IMR-90 (cell line): Measurements from ENCODE around the gene TRAF6. TPM values are rescaled to one million over a fixed set of nuclear protein-coding genes. Genes with fewer than 3 reads are reported as not detected.

ENCODE experiments used
- ATAC-seq: fragments of 200-7000 bp; cut with Tn5 transposase; 2 replicates; pipeline ENCODE4 v1.9.1; 2020; ENCODE audit warnings: low read depth, mild to moderate bottlenecking, moderate library complexity
- BruUV-seq: library from RNA; stranded (reverse); fragments of 400-500 nt; replicated peaks from 2 replicates; lab custom pipeline; 2021; lab: Mats Ljungman, UMichigan
- CTCF ChIA-PET: fragments of 300-600 bp; formaldehyde crosslinking; extraction: SDS; loops from one replicate; lab custom pipeline; 2021; ENCODE audit warnings: antibody characterized with exemption; lab: Yijun Ruan, JAX
- POLR2A ChIA-PET: fragments of 300-600 bp; sonication (Branson Sonifier 250); formaldehyde crosslinking; loops from one replicate; lab custom pipeline; 2022; ENCODE audit warnings: antibody characterized with exemption; ENCODE audit not compliant: unreplicated experiment; lab: Charles Lee
- DNase-seq: peaks from one replicate; pipeline ENCODE4 v3.0.0; 2013
- H2AFZ ChIP-seq: replicated peaks from 2 replicates; pipeline ENCODE3; 2013; ENCODE audit warnings: low read length, mild to moderate bottlenecking; ENCODE audit not compliant: poor library complexity
- H2AK5ac ChIP-seq: 2 replicates; pipeline ENCODE4 v1.6.1; 2013; ENCODE audit warnings: low read depth, low read length, inconsistent platforms
- H2AK9ac ChIP-seq: replicated peaks from 2 replicates; pipeline ENCODE3; 2013; ENCODE audit warnings: mild to moderate bottlenecking, low read depth, low read length, moderate library complexity; ENCODE audit not compliant: poor library complexity
- H2BK120ac ChIP-seq: 2 replicates; pipeline ENCODE4 v1.6.1; 2013; ENCODE audit warnings: low read depth, low read length, inconsistent platforms
- H2BK15ac ChIP-seq: 3 replicates; pipeline ENCODE4 v1.6.1; 2013; ENCODE audit warnings: low read depth, low read length, inconsistent platforms
- H2BK20ac ChIP-seq: 2 replicates; pipeline ENCODE4 v1.6.1; 2013; ENCODE audit warnings: low read depth, mild to moderate bottlenecking, inconsistent platforms, low read length, moderate library complexity
- H2BK5ac ChIP-seq: 2 replicates; pipeline ENCODE4 v1.6.1; 2013; ENCODE audit warnings: mild to moderate bottlenecking, low read depth, low read length, inconsistent platforms; ENCODE audit not compliant: poor library complexity, severe bottlenecking
- H3K14ac ChIP-seq: replicated peaks from 2 replicates; pipeline ENCODE4 v1.6.1; 2013; ENCODE audit warnings: low read depth, low read length, inconsistent platforms
- H3K18ac ChIP-seq: 2 replicates; pipeline ENCODE4 v1.6.1; 2013; ENCODE audit warnings: low read depth, low read length, control low read depth
- H3K23ac ChIP-seq: 2 replicates; pipeline ENCODE4 v1.6.1; 2013; ENCODE audit warnings: low read depth, low read length, inconsistent platforms
- H3K27ac ChIP-seq: 2 replicates; pipeline ENCODE4 v1.5.1; 2013; ENCODE audit warnings: mild to moderate bottlenecking, control low read depth, low read length; ENCODE audit not compliant: insufficient read depth
- H3K27me3 ChIP-seq: 2 replicates; pipeline ENCODE4 v1.6.1; 2013; ENCODE audit warnings: low read length; ENCODE audit not compliant: control insufficient read depth, insufficient read depth
- H3K36me3 ChIP-seq: 2 replicates; pipeline ENCODE4 v1.6.1; 2013; ENCODE audit warnings: low read length, mixed read lengths; ENCODE audit not compliant: control insufficient read depth, insufficient read depth
- H3K4ac ChIP-seq: 2 replicates; pipeline ENCODE4 v1.6.1; 2013; ENCODE audit warnings: low read depth, low read length, inconsistent platforms
- H3K4me1 ChIP-seq: 2 replicates; pipeline ENCODE4 v1.6.1; 2013; ENCODE audit warnings: low read length, mixed read lengths; ENCODE audit not compliant: control insufficient read depth, insufficient read depth
- H3K4me2 ChIP-seq: 2 replicates; pipeline ENCODE4 v1.6.1; 2013; ENCODE audit warnings: low read depth, mild to moderate bottlenecking, control low read depth, low read length, moderate library complexity
- H3K4me3 ChIP-seq: 2 replicates; pipeline ENCODE4 v1.5.1; 2013; ENCODE audit warnings: low read depth, mild to moderate bottlenecking, control low read depth, low read length, moderate library complexity; ENCODE audit not compliant: insufficient read depth
- H3K56ac ChIP-seq: 2 replicates; pipeline ENCODE4 v1.6.1; 2013; ENCODE audit warnings: low read length, inconsistent platforms; ENCODE audit not compliant: insufficient read depth; ENCODE audit errors: extremely low read depth
- H3K79me1 ChIP-seq, 2 experiments: 2 replicates each; pipeline ENCODE4 v1.6.1; 2013; ENCODE audit warnings: low read length in 2 of 2, inconsistent platforms in 1 of 2, low read depth in 1 of 2
- H3K9ac ChIP-seq: 2 replicates; pipeline ENCODE4 v1.6.1; 2013; ENCODE audit warnings: low read depth, low read length, control low read depth
- H3K9me1 ChIP-seq: 2 replicates; pipeline ENCODE4 v1.6.1; 2013; ENCODE audit warnings: low read length, inconsistent platforms; ENCODE audit not compliant: insufficient read depth
- H3K9me3 ChIP-seq: 2 replicates; pipeline ENCODE4 v1.6.1; 2013; ENCODE audit warnings: low read length; ENCODE audit not compliant: control insufficient read depth, insufficient read depth
- H4K20me1 ChIP-seq: 2 replicates; pipeline ENCODE4 v1.6.1; 2013; ENCODE audit warnings: low read length, inconsistent platforms; ENCODE audit not compliant: insufficient read depth
- H4K5ac ChIP-seq: 2 replicates; pipeline ENCODE4 v1.6.1; 2013; ENCODE audit warnings: mild to moderate bottlenecking, low read depth, low read length, control low read depth
- H4K8ac ChIP-seq, 2 experiments: 2 replicates each; pipeline ENCODE4 v1.6.1; 2013; ENCODE audit warnings: low read depth in 2 of 2, low read length in 2 of 2, control low read depth in 1 of 2, inconsistent platforms in 1 of 2
- H4K91ac ChIP-seq: 2 replicates; pipeline ENCODE4 v1.6.1; 2013; ENCODE audit warnings: low read depth, low read length, inconsistent platforms; ENCODE audit not compliant: insufficient read depth
- BHLHE40 ChIP-seq: fragments of 150-350 bp; IDR thresholded peaks from 2 replicates; pipeline ENCODE4 v1.6.1; 2016; ENCODE audit warnings: mild to moderate bottlenecking, low read depth, low read length
- CEBPB ChIP-seq: IDR thresholded peaks from 2 replicates; pipeline ENCODE4 v1.6.1; 2012; ENCODE audit warnings: low read depth, low read length, improper control_type of control experiment
- CHD1 ChIP-seq: IDR thresholded peaks from 2 replicates; pipeline ENCODE4 v1.6.1; 2012; ENCODE audit warnings: low read depth, low read length, improper control_type of control experiment
- FOS ChIP-seq: fragments of 150-350 bp; IDR thresholded peaks from 2 replicates; pipeline ENCODE4 v1.6.1; 2016; ENCODE audit warnings: low read depth, low read length
- MAFK ChIP-seq: IDR thresholded peaks from 2 replicates; pipeline ENCODE4 v1.6.1; 2012; ENCODE audit warnings: low read depth, low read length, improper control_type of control experiment
- MAZ ChIP-seq: IDR thresholded peaks from 2 replicates; pipeline ENCODE4 v1.6.1; 2012; ENCODE audit warnings: low read depth, mild to moderate bottlenecking, low read length, improper control_type of control experiment, moderate library complexity, borderline replicate concordance
- MXI1 ChIP-seq: IDR thresholded peaks from 2 replicates; pipeline ENCODE4 v1.6.1; 2012; ENCODE audit warnings: low read depth, mild to moderate bottlenecking, low read length, moderate library complexity, borderline replicate concordance
- NFE2L2 ChIP-seq: fragments of 150-350 bp; IDR thresholded peaks from 2 replicates; pipeline ENCODE4 v1.6.1; 2016; ENCODE audit warnings: low read depth, mild to moderate bottlenecking, low read length
- POLR2A ChIP-seq: IDR thresholded peaks from 2 replicates; pipeline ENCODE4 v1.6.1; 2012; ENCODE audit warnings: mild to moderate bottlenecking, low read depth, low read length
- RAD21 ChIP-seq: IDR thresholded peaks from 2 replicates; pipeline ENCODE4 v1.6.1; 2012; ENCODE audit warnings: low read length, improper control_type of control experiment
- RCOR1 ChIP-seq: IDR thresholded peaks from 2 replicates; pipeline ENCODE4 v1.6.1; 2012; ENCODE audit warnings: mild to moderate bottlenecking, low read length, improper control_type of control experiment; ENCODE audit not compliant: insufficient replicate concordance
- SMC3 ChIP-seq: fragments of 150-350 bp; IDR thresholded peaks from 2 replicates; pipeline ENCODE4 v1.6.1; 2016; ENCODE audit warnings: low read depth, mild to moderate bottlenecking, antibody characterized with exemption, low read length, moderate library complexity
- WGBS, 2 experiments: methylation state at CpG; one replicate each; pipeline versions ENCODE4 v1.1.5 to v1.1.7; 2013; ENCODE audit warnings: missing lambda C conversion rate in 2 of 2; ENCODE audit not compliant: insufficient read length in 1 of 2; ENCODE audit errors: extremely low coverage in 2 of 2; 5-methylcytosine and 5-hydroxymethylcytosine counted together
- dilution Hi-C: fragments of 300-500 bp; cut with HindIII; formaldehyde crosslinking; loops from one replicate; pipeline ENCODE4 v1.14.3; 2018; ENCODE audit warnings: low sequenced_read_pairs; ENCODE audit not compliant: unreplicated experiment
- in situ Hi-C: fragments of 300-500 bp; cut with MboI; formaldehyde crosslinking; loops from 3 replicates; pipeline ENCODE4 v1.14.3; 2019; ENCODE audit warnings: low sequenced_read_pairs, inconsistent platforms, mixed read lengths
- intact Hi-C: fragments of 100-400 bp; cut with micrococcal nuclease; formaldehyde crosslinking; loops from 2 replicates; pipeline ENCODE4 v1.10.0; 2022
- polyA plus RNA-seq, 3 experiments: library from polyadenylated mRNA; depleted of rRNA; stranded (reverse); fragments of >200 nt; gene quantifications; 2 replicates each; pipeline ENCODE4 v1.2.3, GENCODE V29; 2012; ENCODE audit warnings: low replicate concordance in 1 of 3
- total RNA-seq: library from RNA; depleted of rRNA; stranded (reverse); fragments of >200 nt; gene quantifications from 2 replicates; pipeline ENCODE4 v1.2.3, GENCODE V29; 2012
- TF ChIP-seq, protein P1 (sequence below): fragments of 150-350 bp; IDR thresholded peaks from 2 replicates; pipeline ENCODE4 v1.6.1; 2017; ENCODE audit warnings: mild to moderate bottlenecking, antibody characterized with exemption, low read length, low read depth
- TF ChIP-seq, protein P2 (sequence below): conservative IDR thresholded peaks from 2 replicates; pipeline ENCODE4 v1.5.1; 2012; ENCODE audit warnings: mild to moderate bottlenecking, low read depth, low read length, improper control_type of control experiment
- TF ChIP-seq, protein P3 (sequence below): fragments of 150-350 bp; IDR thresholded peaks from 2 replicates; pipeline ENCODE4 v1.6.1; 2016; ENCODE audit warnings: low read depth, mild to moderate bottlenecking, low read length, moderate library complexity, borderline replicate concordance

Gene TRAF6
- total and polyA plus RNA-seq, 2 of the 4 experiments (the other 2 are of a cell fraction): 6.0 to 17.6 TPM

DNA sequence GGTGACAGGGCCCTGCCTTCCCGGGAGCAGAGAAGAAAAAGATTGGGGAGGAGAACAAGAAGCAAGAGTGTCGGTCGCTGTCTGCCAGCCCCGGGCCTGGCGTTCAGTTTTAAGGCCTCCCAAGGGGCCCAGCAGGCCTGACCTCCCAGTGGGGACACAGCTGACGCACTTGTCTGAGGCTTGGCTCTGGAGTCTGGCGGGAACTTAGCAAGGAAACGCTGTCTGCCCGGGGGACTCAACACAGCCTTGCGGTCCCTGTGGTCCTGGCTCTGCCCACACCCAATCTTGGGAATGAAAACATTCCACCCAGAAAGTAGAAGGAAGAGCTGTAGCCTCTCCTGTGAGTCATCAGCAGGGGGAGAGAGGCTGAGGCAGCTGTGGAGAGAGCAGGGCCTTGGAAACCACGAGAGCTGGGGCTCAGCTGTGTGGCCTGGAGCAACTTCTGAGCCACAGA lies 54.4 kb downstream of the TRAF6 start:
- ChIA-PET POLR2A (interaction anchor here (0.6 to 0.7 kb wide), 3 partner anchors 34 to 50 kb away, joined by 3 to 10 read pairs (median 4); no protein-coding TSS in a partner anchor), CTCF (interaction anchor here (2.5 kb wide), 1 partner anchor 23 kb away, joined by 10 read pairs; no protein-coding TSS in a partner anchor)
- peak overlapping the region; percentile 92 for H2AK9ac ChIP-seq
- H3K18ac ChIP-seq: peak overlapping the region; percentile 89
- H3K79me1 ChIP-seq: peaks cover 0 to 9% of the 10 kb centered on the region in 2 experiments; a peak in 1 of 4 replicates
- H3K27ac ChIP-seq: peak overlapping the region; percentile 95
- peak overlapping the region; percentile 98 for H3K4ac ChIP-seq
- BruUV-seq: no TSS peak
- peaks cover 38% of the 10 kb centered on the region for H3K9me1 ChIP-seq
- H2BK15ac ChIP-seq: peak overlapping the region; percentile 98; the same call in 2 of the 3 replicates
- H3K4me1 ChIP-seq: peaks cover 34% of the 10 kb centered on the region
- H4K5ac ChIP-seq: peak overlapping the region; percentile 94
- peak overlapping the region; percentile 96 for H3K14ac ChIP-seq
- peak overlapping the region; percentile 96 for H2BK5ac ChIP-seq
- H4K8ac ChIP-seq: peak overlapping the region; percentile 92 to 96
- WGBS, 2 experiments: 6% methylated on average over 6 of the region's 11 CpGs; no CpG with 5 or more reads in 1 of the 2 experiments
- H3K4me3 ChIP-seq: no peak overlapping the region
- in situ Hi-C loops: loop anchor here (25.0 kb wide), 1 partner anchor 843 kb away; the partner anchor contains the start of gene FJX1
- ATAC-seq (peak; percentile 96), DNase-seq (peak; percentile 98)
- H3K56ac ChIP-seq: peak overlapping the region; percentile 97
- H3K9ac ChIP-seq: peak overlapping the region; percentile 65
- no peaks in the 10 kb centered on the region for H3K27me3 ChIP-seq
- H3K23ac ChIP-seq: peak overlapping the region; percentile 89
- H2BK120ac ChIP-seq: peak overlapping the region; percentile 97
- intact Hi-C loops: loop anchor here (5.0 kb wide), 1 partner anchor 78 kb away; no protein-coding TSS in a partner anchor
- H3K9me3 ChIP-seq: no peaks in the 10 kb centered on the region
- peak overlapping the region; percentile 1; the same call in 1 of the 2 replicates for H3K4me2 ChIP-seq
- H3K36me3 ChIP-seq: no peaks in the 10 kb centered on the region
- peak overlapping the region; percentile 95 for H2BK20ac ChIP-seq
- dilution Hi-C loops: no loop called here
- H2AFZ ChIP-seq: peak overlapping the region; percentile 95
- H2AK5ac ChIP-seq: peak overlapping the region; percentile 97
- no peaks in the 10 kb centered on the region for H4K20me1 ChIP-seq
- peak overlapping the region; percentile 99 for H4K91ac ChIP-seq
- TF ChIP-seq MAZ: peak; percentile 61; the same call in 1 of the 2 replicates
- TF ChIP-seq CHD1: no peak
- peak; percentile 38 for TF ChIP-seq RAD21
- no peak for TF ChIP-seq NFE2L2
- TF ChIP-seq CEBPB: 0 out of 2 replicates have a peak, but pooled peaks have one; percentile 11
- no peak for TF ChIP-seq RCOR1
- TF ChIP-seq FOS: peak; percentile 87
- TF ChIP-seq MAFK: no peak
- TF ChIP-seq POLR2A: peak; percentile 58
- TF ChIP-seq, protein P1, sequence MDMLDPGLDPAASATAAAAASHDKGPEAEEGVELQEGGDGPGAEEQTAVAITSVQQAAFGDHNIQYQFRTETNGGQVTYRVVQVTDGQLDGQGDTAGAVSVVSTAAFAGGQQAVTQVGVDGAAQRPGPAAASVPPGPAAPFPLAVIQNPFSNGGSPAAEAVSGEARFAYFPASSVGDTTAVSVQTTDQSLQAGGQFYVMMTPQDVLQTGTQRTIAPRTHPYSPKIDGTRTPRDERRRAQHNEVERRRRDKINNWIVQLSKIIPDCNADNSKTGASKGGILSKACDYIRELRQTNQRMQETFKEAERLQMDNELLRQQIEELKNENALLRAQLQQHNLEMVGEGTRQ: no peak
- TF ChIP-seq, protein P2, sequence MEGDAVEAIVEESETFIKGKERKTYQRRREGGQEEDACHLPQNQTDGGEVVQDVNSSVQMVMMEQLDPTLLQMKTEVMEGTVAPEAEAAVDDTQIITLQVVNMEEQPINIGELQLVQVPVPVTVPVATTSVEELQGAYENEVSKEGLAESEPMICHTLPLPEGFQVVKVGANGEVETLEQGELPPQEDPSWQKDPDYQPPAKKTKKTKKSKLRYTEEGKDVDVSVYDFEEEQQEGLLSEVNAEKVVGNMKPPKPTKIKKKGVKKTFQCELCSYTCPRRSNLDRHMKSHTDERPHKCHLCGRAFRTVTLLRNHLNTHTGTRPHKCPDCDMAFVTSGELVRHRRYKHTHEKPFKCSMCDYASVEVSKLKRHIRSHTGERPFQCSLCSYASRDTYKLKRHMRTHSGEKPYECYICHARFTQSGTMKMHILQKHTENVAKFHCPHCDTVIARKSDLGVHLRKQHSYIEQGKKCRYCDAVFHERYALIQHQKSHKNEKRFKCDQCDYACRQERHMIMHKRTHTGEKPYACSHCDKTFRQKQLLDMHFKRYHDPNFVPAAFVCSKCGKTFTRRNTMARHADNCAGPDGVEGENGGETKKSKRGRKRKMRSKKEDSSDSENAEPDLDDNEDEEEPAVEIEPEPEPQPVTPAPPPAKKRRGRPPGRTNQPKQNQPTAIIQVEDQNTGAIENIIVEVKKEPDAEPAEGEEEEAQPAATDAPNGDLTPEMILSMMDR: no peak
- TF ChIP-seq MXI1: peak; percentile 69; the same call in 1 of the 2 replicates
- TF ChIP-seq SMC3: peak; percentile 15; the same call in 1 of the 2 replicates
- TF ChIP-seq, protein P3, sequence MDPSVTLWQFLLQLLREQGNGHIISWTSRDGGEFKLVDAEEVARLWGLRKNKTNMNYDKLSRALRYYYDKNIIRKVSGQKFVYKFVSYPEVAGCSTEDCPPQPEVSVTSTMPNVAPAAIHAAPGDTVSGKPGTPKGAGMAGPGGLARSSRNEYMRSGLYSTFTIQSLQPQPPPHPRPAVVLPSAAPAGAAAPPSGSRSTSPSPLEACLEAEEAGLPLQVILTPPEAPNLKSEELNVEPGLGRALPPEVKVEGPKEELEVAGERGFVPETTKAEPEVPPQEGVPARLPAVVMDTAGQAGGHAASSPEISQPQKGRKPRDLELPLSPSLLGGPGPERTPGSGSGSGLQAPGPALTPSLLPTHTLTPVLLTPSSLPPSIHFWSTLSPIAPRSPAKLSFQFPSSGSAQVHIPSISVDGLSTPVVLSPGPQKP: no peak
- TF ChIP-seq BHLHE40: no peak
